Measurements from ENCODE around the gene MICU1. TPM values are rescaled to one million over a fixed set of nuclear protein-coding genes. Genes with fewer than 3 reads are reported as not detected.
"Not testable (repeated sequence)": the region's sequence is repeated elsewhere in the genome, so short reads cannot be mapped to it uniquely, and the experiment has no call there.

Gene MICU1
- total RNA-seq, 2 experiments from 2014 or later = 29.6 to 36.1 TPM

DNA sequence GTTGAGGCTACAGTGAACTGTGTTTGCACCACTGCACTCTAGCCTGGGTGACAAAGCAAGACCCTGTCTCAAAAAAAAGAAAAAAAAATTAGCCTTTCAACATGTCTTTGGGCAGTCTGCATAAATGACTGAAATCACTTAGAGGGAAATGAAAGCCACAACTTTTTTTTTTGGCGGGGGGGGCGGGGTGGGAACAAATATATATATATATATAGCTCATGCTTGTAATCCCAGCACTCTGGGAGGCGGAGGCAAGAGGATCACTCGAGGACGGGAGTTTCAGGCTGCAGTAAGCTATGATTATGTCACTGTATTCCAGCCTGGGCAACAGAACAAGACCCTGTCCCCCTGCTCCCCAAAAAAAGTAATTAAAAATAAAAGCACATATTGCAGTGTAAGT is 23.4 kb upstream of the MICU1 start:
- CTCF ChIA-PET = no interaction called here
- no peaks in the 10 kb centered on the region for H3K9me3 Mint-ChIP-seq

DNA sequence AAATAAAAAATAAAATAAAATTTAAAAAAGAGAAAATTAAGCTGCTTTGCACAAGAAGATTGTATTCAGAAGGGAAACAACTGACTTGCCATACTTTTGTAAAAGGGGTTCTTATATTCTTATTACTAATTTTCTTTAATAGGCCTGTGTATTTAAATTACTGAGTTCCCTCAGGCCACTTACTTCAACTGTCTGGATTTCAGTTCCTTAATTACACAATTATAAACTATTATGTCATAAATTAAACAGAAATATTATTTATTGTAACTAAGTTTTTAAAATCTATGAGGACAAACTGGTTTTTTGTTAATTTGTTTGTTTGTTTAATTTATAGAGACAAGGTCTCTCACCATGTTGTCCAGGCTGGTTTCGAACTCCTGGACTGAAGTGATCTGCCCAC is 22.4 kb upstream of the MICU1 start:
- no peaks in the 10 kb centered on the region for H3K9me3 Mint-ChIP-seq
- POLR2A ChIA-PET = no interaction called here
- H3K27ac Mint-ChIP-seq = no peak overlapping the region
- no peaks in the 10 kb centered on the region for H3K36me3 Mint-ChIP-seq (ENCODE audit: low read depth)
- CTCF ChIA-PET = no interaction called here
- H3K27me3 Mint-ChIP-seq = peaks cover 10% of the 10 kb centered on the region
- H3K4me3 Mint-ChIP-seq = no peak overlapping the region
- H3K4me1 Mint-ChIP-seq = no peaks in the 10 kb centered on the region
- no peak for DNase-seq

More for the DNA sequence above, 23.4 kb upstream of the MICU1 start:
- H3K27ac Mint-ChIP-seq = no peak overlapping the region
- H3K4me1 Mint-ChIP-seq = no peaks in the 10 kb centered on the region
- no peak overlapping the region for H3K4me3 Mint-ChIP-seq
- peaks cover 10% of the 10 kb centered on the region for H3K27me3 Mint-ChIP-seq
- POLR2A ChIA-PET = no interaction called here
- no peak for DNase-seq
- H3K36me3 Mint-ChIP-seq (ENCODE audit: low read depth) = no peaks in the 10 kb centered on the region

DNA sequence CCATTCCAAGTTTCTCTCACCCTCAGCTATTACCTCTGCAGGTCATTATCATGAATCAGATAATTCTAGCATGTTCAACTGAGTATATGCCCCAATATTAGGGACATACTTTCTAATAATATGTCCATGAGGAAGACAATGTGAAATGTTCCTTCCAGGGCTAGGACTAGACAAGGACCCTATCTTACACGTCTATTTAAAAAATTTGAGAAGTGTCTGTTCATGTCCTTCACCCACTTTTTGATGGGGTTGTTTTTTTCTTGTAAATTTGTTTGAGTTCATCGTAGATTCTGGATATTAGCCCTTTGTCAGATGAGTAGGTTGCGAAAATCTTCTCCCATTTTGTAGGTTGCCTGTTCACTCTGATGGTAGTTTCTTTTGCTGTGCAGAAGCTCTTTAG is 21.1 kb upstream of the MICU1 start:
- H3K27ac Mint-ChIP-seq; H3K4me3 Mint-ChIP-seq; DNase-seq; H3K4me1 Mint-ChIP-seq; H3K9me3 Mint-ChIP-seq; H3K36me3 Mint-ChIP-seq (ENCODE audit: low read depth); POLR2A ChIA-PET; CTCF ChIA-PET: not testable (repeated sequence)
- peaks cover 13% of the 10 kb centered on the region for H3K27me3 Mint-ChIP-seq

DNA sequence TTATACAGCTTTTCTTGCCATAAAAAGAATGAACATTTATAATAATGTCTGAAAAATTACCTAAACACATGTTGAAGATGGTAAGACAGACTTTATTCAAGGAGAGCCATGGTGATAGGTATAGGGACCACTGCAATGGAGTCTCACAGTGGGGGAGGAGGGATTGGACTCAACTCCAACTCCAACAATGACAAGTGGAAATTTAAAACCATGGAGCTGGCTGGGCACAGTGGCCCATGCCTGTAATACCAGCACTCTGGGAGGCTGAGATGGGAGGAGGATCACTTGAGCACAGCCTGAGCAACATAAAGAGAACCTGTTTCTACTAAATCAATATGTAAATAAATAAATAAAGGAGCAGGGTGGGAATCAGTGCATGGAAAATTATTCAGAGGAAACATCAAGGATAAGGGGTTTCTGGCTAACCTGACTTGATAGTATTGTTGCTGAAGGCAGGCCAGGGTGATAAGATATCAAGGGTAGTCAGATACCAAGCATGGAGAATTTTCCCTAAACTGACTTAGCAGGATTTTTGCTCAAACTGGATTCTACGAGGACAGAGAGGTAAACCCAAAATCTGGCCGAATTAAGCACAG is 19.5 kb upstream of the MICU1 start:
- CTCF ChIA-PET = no interaction called here
- peaks cover 13% of the 10 kb centered on the region for H3K27me3 Mint-ChIP-seq
- H3K27ac Mint-ChIP-seq = no peak overlapping the region
- no peak for DNase-seq
- H3K4me3 Mint-ChIP-seq = no peak overlapping the region
- H3K9me3 Mint-ChIP-seq = no peaks in the 10 kb centered on the region
- no peaks in the 10 kb centered on the region for H3K4me1 Mint-ChIP-seq
- no peaks in the 10 kb centered on the region for H3K36me3 Mint-ChIP-seq (ENCODE audit: low read depth)
- POLR2A ChIA-PET = no interaction called here

DNA sequence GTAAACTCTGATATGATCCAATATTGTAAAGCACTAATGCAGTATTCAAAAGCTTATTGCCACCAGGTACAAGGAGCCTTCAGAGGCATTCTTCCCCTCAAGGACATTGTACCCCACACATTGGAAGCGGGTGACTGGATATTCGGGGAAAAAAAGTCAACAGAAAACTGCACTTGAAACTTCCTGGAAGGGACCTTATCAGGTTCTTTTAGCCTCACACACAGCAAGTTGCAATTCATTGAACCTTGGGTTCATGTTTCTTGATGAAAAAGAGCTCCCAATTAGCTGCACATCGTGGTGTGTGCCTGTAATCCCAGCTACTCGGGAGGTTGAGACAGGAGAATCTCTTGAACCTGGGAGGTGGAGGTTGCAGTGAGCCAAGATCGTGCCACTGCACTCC is 16.4 kb upstream of the MICU1 start:
- CTCF ChIA-PET = no interaction called here
- no peaks in the 10 kb centered on the region for H3K9me3 Mint-ChIP-seq
- H3K27ac Mint-ChIP-seq = no peak overlapping the region
- H3K27me3 Mint-ChIP-seq = peaks cover 13% of the 10 kb centered on the region
- peaks cover 8% of the 10 kb centered on the region for H3K4me1 Mint-ChIP-seq
- H3K36me3 Mint-ChIP-seq (ENCODE audit: low read depth) = no peaks in the 10 kb centered on the region
- DNase-seq = no peak
- H3K4me3 Mint-ChIP-seq = no peak overlapping the region
- POLR2A ChIA-PET = no interaction called here

DNA sequence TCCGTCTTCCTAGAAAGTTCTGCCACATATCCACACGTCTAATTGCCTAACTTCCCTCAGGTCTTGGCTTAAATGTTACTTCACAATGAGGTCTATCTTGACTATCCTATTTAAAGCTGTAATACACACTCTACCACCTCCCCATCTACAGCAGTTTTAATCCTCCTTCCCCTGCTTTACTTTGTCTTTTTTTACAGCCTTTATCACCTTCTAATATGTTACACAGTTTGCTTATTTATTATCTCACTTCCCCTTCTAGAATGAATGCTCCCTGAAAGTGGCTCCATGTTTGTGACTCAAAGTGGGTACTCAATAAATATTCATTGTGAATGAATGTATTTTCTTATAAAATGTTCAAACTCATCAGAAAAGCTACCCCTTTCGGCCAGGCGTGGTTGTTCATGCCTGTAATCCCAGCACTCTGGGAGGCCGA is 13.6 kb upstream of the MICU1 start:
- Mint-ChIP-seq H3K9me3 (no peaks in the 10 kb centered on the region), H3K36me3 (ENCODE audit: low read depth) (no peaks in the 10 kb centered on the region), H3K4me1 (peaks cover 10% of the 10 kb centered on the region), H3K27me3 (peaks cover 3% of the 10 kb centered on the region), H3K4me3 (no peak overlapping the region), H3K27ac (no peak overlapping the region)
- POLR2A ChIA-PET = interaction anchor here (1.4 kb wide), 1 partner anchor 46 kb away, joined by 3 read pairs; no protein-coding TSS in a partner anchor
- no peak for DNase-seq
- CTCF ChIA-PET = no interaction called here

DNA sequence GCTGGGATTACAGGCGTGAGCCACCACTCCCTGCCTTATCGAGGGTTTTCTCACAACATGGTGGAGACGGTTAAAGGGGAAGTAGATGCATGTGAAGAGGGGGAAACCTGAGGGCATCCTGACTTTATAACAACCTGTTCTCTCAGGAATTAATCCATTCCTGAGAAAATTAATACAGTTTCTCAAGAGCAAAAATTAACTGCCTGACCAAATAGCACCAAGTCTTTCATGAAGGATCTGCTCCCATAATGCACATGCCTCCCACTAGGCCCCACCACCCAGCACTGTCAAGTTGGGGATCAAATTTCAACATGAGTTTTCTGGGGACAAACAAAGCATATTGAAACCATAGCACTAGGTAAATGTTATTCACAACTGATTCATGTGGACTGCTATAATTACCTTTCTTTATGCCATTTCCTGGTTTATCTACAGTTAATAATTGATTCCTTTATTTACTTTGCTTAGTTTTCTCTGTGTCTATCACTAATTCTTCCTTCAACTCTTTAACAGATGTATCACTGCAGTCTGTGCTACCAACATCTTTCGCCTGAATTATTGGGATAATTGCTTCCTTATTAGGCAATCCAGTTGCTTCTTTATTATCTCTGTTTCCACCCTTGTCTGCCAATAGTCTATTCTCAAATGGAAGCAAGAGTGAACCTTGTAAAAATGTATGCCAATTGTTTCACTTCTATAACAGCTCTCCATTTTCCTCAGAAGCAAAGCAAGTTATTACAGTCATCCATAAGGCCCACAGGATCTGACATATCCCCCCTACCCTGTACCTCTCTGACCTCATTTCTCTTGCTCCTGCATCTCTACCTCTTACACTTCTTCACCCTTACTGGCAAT is 12.9 kb upstream of the MICU1 start:
- Mint-ChIP-seq H3K4me3 (no peak overlapping the region), H3K4me1 (peaks cover 10% of the 10 kb centered on the region), H3K36me3 (ENCODE audit: low read depth) (no peaks in the 10 kb centered on the region), H3K27me3 (peaks cover 3% of the 10 kb centered on the region), H3K27ac (no peak overlapping the region), H3K9me3 (no peaks in the 10 kb centered on the region)
- no peak for DNase-seq
- POLR2A ChIA-PET = no interaction called here
- CTCF ChIA-PET = no interaction called here

DNA sequence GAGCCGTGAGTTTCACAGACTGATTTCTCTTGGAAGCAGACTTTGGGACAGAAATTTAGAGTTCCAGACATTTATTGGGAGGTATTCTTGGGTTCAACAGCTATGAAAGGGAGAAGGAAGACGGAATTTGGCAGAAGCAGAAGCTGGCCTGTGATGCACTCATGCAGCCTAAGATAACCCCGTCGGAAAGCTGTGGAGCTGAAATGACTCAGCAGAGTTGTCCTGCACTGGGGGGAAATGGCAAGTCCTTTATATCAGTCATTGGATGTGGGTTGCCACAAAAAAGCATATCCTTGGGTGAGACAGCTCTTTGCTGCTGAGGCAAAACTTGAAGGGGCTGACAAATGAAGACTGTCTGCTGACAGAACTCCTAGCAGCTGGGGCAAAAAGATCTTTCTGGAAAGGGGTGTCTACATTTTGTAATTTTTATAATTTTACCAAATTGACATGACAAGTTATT is 11.5 kb upstream of the MICU1 start:
- CTCF ChIA-PET = interaction anchor here (0.8 kb wide), 1 partner anchor 39 kb away, joined by 4 read pairs; no protein-coding TSS in a partner anchor
- POLR2A ChIA-PET = interaction anchor here (0.7 to 1.1 kb wide), 3 partner anchors 26 to 55 kb away, joined by 4 to 6 read pairs (median 5); partner anchors contain the start of gene MCU
- Mint-ChIP-seq H3K36me3 (ENCODE audit: low read depth) (no peaks in the 10 kb centered on the region), H3K27ac (peak overlapping the region; percentile 45), H3K9me3 (no peaks in the 10 kb centered on the region), H3K27me3 (peaks cover 1% of the 10 kb centered on the region), H3K4me3 (no peak overlapping the region), H3K4me1 (peaks cover 10% of the 10 kb centered on the region)
- peak; percentile 58 for DNase-seq

DNA sequence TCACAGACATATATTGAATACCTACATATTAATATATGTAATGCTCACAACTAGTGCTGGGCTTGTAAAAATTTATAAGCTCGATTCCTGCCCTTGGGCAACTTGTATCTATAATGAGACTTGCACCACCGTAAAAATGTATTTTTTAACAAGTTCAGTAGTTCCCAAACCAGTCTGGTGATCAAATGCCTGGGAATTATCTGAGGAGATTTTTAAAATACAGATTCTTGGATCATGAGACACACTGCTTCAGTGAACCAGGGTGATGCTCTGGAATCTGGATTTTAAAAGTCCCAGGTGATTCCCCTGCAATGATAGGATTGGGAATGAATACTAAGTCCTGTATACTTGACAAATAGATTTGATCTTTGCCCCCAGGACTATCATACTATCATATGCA is 4.3 kb upstream of the MICU1 start:
- Mint-ChIP-seq H3K9me3 (no peaks in the 10 kb centered on the region), H3K4me3 (no peak overlapping the region), H3K36me3 (ENCODE audit: low read depth) (peaks cover 2% of the 10 kb centered on the region), H3K27me3 (peaks cover 7% of the 10 kb centered on the region), H3K4me1 (peaks cover 17% of the 10 kb centered on the region), H3K27ac (no peak overlapping the region)
- ChIA-PET CTCF (no interaction called here), POLR2A (interaction anchor here (1.5 kb wide), 1 partner anchor 61 kb away, joined by 4 read pairs; the partner anchor contains the start of gene MCU)
- no peak for DNase-seq

DNA sequence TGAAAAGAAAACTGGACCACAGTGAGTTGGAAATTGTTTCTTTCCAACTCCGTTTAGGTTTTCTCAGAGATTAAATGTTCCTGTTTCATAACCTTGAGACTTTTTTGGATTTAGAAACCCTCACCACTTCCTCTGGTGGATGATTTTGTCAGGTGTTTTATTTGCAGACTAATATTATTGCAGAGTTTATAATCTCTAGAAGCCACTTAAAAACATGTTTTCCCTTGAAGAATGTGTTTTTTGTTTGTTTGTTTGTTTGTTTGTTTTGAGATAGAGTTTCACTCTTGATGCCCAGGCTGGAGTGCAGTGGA is 520 bp upstream of the MICU1 start:
- Mint-ChIP-seq H3K4me1 (peaks cover 24% of the 10 kb centered on the region), H3K27ac (peak overlapping the region; percentile 21), H3K36me3 (ENCODE audit: low read depth) (peaks cover 5% of the 10 kb centered on the region), H3K4me3 (peak overlapping the region; percentile 99), H3K9me3 (no peaks in the 10 kb centered on the region), H3K27me3 (no peaks in the 10 kb centered on the region)
- ChIA-PET CTCF (interaction anchor here (1.1 kb wide), 1 partner anchor 50 kb away, joined by 5 read pairs; no protein-coding TSS in a partner anchor), POLR2A (interaction anchor here (0.6 to 3.6 kb wide), 6 partner anchors 50 to 469 kb away, joined by 3 to 14 read pairs (median 4); partner anchors contain the start of gene MCU)
- no peak for DNase-seq

DNA sequence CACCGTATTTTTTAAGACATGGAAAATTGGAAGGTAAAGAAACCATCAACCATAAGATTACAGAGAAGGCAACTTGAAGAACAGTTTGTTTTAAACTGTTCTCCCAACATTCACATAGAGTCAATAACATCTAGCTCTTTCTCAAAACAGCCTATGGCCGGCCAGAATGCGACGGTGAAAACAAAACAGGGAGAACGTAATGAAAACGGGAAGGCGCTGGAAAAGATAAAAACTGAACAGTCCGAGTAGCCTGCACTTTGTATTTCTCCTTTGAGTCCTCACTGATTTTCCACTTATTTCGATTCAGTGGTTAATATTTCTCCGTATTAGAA is 637 bp downstream of the MICU1 start:
- Mint-ChIP-seq H3K27me3 (no peaks in the 10 kb centered on the region), H3K36me3 (ENCODE audit: low read depth) (peaks cover 5% of the 10 kb centered on the region), H3K9me3 (no peaks in the 10 kb centered on the region), H3K4me3 (peak overlapping the region; percentile 99), H3K27ac (peak overlapping the region; percentile 79), H3K4me1 (peaks cover 24% of the 10 kb centered on the region)
- CTCF ChIA-PET = interaction anchor here (0.8 kb wide), 1 partner anchor 14 kb away, joined by 3 read pairs; no protein-coding TSS in a partner anchor
- POLR2A ChIA-PET = interaction anchor here (0.5 to 3.6 kb wide), 6 partner anchors 51 to 470 kb away, joined by 3 to 14 read pairs (median 4); partner anchors contain the start of gene MCU
- no peak for DNase-seq

DNA sequence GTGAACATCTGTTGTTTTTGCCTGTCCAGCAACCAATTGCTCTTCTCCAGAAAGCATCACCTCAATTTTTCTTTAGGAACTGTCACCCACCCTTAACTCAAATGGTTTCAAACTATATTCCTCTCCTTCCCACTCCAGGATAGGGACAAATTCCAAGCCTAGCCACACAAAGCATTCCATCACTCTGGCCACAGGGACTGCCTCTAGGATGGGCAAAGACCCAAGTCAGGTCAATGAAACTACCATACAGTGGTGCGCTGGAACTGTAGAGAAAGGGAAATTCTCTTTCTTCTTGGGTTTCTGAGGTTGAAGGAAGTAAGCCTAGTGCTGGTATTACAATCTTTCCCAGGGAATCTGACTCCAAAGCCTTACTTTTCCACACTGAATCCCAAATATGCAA is 3.6 kb downstream of the MICU1 start:
- no peaks in the 10 kb centered on the region for H3K27me3 Mint-ChIP-seq
- no peak overlapping the region for H3K4me3 Mint-ChIP-seq
- CTCF ChIA-PET = no interaction called here
- POLR2A ChIA-PET = interaction anchor here (0.6 kb wide), 1 partner anchor 38 kb away, joined by 4 read pairs; no protein-coding TSS in a partner anchor
- peaks cover 5% of the 10 kb centered on the region for H3K36me3 Mint-ChIP-seq (ENCODE audit: low read depth)
- H3K27ac Mint-ChIP-seq = no peak overlapping the region
- no peaks in the 10 kb centered on the region for H3K9me3 Mint-ChIP-seq
- peaks cover 22% of the 10 kb centered on the region for H3K4me1 Mint-ChIP-seq
- no peak for DNase-seq

DNA sequence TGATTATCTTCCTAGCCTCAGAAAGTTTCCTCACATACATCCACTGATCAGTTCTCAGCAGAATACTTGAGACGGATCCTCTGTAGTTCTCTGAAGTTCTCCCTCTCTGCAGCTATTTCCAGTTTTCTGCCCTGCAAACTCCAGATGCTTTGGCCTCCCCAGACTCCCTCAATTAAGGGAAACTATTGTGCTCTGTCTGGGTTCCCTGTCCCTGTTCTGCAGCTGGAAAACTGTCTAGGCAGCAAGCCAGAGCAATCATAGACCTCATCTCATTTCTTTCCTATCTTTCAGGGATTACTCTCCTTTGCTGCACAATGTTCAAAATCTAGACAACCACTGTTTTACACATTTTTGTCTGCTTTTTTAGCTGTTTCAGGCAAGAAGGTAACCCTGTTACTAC is 9.2 kb downstream of the MICU1 start:
- POLR2A ChIA-PET = no interaction called here

More for the DNA sequence above, 9.2 kb downstream of the MICU1 start:
- peaks cover 13% of the 10 kb centered on the region for H3K36me3 Mint-ChIP-seq (ENCODE audit: low read depth)
- no peaks in the 10 kb centered on the region for H3K27me3 Mint-ChIP-seq
- CTCF ChIA-PET = no interaction called here
- no peak overlapping the region for H3K4me3 Mint-ChIP-seq
- H3K27ac Mint-ChIP-seq = no peak overlapping the region
- DNase-seq = no peak
- H3K9me3 Mint-ChIP-seq = peaks cover 3% of the 10 kb centered on the region
- peaks cover 8% of the 10 kb centered on the region for H3K4me1 Mint-ChIP-seq

Measured in activated CD4-positive, alpha-beta memory T cell treated with anti-CD3 and anti-CD28 coated beads, Interleukin-2, amount 10 ng/mL, durations not matched to agents 7 days and 5 days (primary cell).